Measurements from ENCODE around the gene ADSS1.

Gene ADSS1

GRCh38 chr14:104723651-104724406 is at the start of gene ADSS1:
Gene ADSS1 (plus strand): TSS chr14:104724229. CDS start chr14:104724271, 42 bp downstream.
- DNase-seq: peak in 40 of 58 donors; percentile 12 to 71 (median 47)

- no peak for DNase-seq
Measured at GRCh38 chr14:104675447-104675846, 48.6 kb upstream of the ADSS1 start.

DNA sequence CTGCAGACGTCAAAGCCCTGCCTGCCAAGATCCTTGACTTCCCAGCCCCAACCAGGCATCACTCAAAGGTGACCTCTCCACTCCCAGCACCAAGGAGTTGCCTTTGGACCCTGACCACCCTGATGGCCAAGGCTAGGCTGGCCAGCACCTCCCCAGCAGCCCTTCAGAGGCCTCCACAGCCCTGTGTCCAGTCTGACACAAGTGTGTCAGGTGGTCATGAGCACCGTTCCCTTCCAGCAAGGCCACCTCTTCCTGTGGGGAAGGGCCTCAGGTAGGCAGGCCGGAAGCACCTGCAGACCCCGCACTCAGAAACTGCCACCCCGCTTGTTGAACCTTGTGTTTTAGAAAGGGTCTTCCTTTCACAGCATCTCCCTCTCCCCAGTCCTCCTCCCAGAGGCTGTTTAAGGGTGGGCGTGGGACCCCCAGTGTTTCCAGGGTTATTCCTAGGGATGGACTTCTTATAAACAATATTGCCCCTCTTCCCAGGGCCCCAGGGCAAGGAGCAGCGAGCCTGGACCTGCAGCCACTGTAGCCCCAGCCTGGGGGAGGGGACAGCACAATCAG is 47.8 kb upstream of the ADSS1 start:
- DNase-seq: no peak

DNA sequence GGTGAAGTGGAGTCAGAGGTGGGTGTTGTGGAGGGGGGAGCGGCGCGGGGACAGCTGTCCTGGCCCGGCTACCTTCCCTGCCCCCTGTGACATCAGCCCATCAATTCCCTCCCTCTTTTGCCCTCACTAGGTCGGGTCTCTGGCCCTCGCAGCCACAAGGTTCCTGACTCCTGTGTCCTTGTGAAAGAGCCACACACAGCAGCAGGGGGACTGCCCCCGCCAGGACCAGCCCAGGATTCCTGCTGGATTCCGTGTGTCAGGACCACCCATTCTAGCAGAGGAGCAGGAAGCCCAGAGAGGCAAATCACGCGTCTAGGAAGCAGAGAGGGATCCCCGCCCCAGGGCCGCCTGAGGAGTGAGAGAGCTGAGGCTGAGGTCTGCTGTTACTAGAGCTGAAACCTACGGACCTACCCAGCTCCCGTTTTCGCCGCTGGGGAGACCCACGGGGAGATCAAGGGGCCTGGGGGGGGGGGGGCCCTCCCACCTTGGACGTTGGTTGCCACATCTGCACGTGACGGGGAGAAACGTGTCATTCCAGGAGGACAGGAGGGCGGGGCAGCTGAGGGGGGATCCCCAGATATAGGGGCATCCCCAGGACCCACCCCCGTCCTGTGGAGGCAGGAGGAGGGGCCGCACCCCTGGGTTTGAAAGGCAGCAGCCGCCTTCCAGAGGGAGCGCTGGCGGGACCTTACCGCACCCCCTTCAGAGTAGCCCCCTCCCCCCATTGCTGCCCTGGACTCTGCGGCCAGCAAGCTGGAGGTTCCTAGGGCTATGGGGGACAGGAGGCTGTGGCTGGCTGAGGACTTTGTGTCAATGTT is 47.1 kb upstream of the ADSS1 start:
- DNase-seq: no peak

DNA sequence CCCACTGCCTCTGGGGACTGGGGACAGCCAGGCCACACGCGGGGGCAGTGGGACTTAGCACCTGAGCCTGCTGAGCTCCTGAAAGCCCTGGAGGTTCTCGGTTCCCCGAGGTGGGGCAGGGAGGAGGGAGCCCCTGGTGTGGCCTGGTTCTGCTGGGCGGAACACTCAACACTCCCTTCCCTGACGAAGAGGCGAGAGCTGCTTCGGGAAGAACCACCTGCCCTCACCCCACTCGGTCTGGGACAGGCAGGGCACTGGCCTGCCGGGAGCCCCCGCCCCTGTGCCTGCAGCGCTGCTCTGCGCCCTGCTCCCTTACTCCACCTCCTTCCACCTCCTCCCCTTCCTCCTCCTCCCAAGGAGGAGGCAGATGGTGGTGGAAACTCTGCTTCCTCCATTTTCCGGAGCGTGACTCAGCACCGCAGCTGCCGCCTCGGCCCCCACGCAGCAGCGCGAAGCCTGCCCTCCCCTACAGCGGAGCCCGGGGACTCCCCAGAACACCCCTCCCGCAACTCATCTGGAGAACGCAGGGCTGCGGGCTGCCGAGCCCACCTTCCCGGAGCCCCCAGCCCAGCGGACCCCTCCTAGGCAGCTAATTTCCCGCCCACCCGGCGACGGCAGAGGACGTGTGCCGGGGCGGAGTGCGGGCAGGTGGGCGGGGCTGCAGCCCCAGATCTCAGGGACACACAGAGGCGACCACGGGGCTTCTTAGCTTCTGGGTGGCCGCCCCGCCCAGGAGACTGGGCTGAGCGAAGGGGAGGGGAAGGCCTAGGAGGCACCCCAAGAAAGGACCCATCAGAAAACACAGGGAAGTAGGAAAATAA is 46.3 kb upstream of the ADSS1 start:
- peak in 47 of 58 donors; percentile 34 to 84 (median 71) for DNase-seq

DNA sequence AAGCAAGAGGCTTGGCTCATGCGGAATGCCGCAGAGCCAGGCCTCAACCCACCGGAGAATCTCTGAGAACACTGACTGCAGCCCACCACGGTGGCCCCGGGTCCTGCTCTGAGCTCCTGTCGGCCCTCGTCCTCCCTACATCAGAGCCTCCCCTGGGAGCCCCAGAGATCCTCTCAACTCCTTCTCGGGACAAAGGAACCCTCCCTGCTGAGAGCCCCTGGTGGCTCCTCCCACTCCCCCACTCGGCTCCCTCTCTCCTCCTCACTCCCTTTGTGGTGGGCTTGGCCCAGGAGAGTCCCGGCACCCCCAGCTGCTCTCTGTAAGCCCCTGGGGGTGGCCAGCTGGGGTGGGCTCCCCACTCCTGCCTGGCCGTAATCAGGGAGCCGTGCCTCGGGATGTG is 45.7 kb upstream of the ADSS1 start:
- no peak for DNase-seq

- DNase-seq: peak in 33 of 58 donors; percentile 22 to 82 (median 55)
Measured at GRCh38 chr14:104678901-104679705, 44.9 kb upstream of the ADSS1 start.

- DNase-seq: peak in 26 of 58 donors; percentile 36 to 84 (median 66)
Measured at GRCh38 chr14:104680056-104680805, 43.8 kb upstream of the ADSS1 start.

DNA sequence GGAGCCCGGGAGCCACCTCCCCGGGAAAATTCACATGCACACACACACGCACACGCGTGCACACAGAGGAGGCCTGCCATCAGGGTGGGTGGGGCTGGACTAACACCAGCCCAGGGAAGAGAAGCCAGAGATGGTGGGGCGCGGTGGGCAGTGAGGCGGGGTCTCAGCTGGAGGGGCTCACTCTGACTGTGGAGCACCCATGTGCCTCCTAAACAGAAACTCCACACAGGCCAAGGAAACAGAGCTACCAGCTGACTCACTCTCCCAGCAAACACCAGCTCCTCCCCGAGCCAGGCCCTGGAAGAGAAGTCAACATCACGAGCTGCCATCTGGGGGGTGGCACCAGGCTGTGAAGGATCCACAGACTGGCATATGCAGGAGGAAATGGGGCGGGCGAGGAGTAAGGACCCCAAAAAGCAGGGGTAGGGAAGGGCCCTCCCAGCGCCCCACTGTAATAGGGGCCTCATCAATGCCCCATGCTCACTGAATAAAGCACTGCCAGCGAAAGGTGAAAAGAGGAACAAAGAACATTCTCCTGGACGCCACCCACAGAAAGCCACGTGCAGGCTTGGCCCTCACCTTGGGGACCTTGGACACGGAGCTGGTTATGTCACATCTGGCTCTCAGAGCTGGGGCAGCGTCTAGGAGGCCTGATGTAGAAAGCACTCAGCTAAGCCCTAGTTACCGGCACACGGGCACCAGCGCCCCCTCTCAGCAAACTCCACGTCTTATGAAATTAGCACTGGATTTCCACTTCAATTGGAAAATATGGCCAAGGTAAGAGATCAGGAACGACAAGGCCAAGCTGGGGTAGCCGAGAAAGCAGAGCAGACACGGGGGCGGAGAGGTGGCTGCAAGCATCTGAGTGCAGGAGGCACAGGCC is 43.0 kb upstream of the ADSS1 start:
- peak in 52 of 58 donors; percentile 42 to 92 (median 78) for DNase-seq

DNA sequence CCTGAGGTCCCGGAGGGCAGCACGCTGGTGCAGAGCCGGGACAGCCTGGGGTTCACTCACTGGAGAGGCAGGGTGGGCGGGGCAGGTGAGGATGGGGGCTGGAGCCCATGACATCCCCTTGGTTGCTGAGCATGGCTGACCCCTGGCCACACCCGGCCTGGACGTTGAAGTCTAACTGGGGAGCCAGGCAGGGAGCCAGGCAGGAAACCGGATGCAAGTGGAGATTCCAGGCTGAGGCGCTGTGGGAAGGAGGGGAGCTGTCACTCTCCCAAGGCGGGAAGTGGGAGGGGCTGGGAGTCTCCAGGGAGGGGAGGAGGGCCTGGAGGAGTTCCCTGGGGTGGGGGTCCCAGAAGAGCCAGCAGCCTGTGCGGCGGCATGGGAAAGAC is 42.3 kb upstream of the ADSS1 start:
- peak in 49 of 58 donors; percentile 40 to 86 (median 68) for DNase-seq

GRCh38 chr14:104682107-104682593 is 41.9 kb upstream of the ADSS1 start:
- no peak for DNase-seq

- no peak for DNase-seq
Measured at GRCh38 chr14:104683653-104684448, 40.2 kb upstream of the ADSS1 start.

DNA sequence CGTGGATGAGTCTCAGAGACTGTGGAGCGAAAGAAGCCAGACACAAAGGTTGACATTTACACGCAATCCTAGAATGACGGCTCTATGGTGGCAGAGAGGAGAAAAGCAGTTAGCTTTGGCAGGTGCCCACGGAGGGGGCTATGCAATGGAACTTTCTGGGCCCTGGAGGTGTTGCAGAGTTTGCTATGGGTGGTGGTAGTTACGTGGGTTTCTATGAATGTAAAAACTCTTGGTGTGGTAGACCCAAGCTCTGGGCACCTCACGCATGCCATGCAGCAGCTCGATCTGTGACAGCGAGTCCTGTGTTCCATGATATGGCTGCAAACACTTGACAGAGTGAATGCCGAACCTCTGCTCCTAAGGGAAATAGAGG is 39.6 kb upstream of the ADSS1 start:
- DNase-seq: no peak

DNA sequence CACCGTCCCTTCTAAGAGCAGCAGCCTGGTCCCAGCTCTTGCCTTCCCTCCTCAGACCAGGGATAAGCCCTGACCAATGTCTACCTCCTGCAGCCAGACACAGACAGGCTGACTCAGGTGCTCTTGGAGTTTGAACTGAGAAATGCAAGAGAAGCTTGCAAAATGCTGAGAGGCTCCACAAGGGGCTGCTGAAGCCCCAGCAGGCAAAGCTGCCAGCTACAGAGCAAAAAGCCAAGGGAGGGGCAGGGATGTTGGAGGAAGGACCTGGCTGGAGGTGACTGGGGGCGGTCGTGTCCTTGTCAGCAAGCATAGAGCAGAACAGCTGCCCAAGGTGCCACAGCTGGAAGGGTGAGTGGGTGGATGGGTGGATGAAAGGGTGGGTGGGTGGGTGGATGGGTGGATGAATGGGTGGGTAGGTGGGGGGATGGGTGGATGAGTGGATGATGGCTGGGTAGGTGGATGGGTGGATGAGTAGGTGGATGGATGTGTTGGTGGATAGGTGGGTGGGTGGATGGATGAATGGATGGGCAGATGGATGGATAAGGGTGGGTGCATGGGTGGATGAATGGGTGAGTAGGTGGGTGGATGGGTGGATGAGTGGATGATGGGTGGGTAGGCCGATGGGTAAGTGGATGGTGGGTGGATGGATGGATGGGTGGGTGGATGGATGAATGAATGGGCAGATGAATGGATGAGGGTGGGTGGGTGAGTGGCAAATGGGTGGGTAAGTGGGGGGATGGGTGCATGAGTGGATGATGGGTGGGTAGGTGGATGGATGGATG is 38.6 kb upstream of the ADSS1 start:
- DNase-seq: no peak

DNA sequence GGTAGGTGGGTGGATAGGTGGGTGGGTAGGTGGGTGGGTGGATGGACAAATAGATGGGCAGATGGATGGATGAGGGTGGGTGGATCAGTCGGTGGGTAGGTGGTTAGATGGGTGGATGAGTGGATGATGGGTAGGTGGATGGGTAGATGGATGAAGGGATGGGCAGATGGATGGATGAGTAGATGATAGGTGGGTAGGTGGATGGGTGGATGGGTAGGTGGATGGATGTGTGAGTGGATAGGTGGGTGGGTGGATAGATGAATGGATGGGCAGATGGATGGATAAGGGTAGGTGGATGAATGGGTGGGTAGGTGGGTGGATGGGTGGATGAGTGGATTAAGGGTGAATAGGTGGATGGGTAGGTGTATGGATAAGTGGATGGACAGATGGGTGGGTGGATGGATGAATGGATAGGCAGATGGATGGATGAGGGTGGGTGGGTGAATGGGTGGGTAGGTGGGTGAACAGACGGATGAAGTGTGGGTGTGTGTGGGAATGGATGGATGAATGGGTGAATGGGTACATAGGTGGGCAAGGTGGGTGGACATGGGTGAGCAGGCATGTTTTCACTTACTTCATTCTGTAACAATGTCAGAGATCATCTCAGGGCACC is 37.9 kb upstream of the ADSS1 start:
- no peak for DNase-seq

Data from anterior cingulate cortex (tissue), 58 donors.